ENCODE results near the gene SDK1.

The SDK1 gene

GRCh38 chr7:4240042-4240441 lies 939.0 kb downstream of the SDK1 start:
- TF ChIP-seq CTCF (IDR thresholded peaks at IDR 0.05): no peak
- DNase-seq (ENCODE audit: low spot score): no peak
- no peak overlapping the region for H3K27ac ChIP-seq
- no peak overlapping the region for H3K4me3 ChIP-seq

- Histone ChIP-seq H3K27ac (no peak overlapping the region), H3K4me3 (no peak overlapping the region)
- DNase-seq (ENCODE audit: low spot score): no peak
- no peak for TF ChIP-seq CTCF (IDR thresholded peaks at IDR 0.05)
Observed at GRCh38 chr7:4240520-4241303, 939.7 kb downstream of the SDK1 start.

GRCh38 chr7:4241304-4241612 lies 940.2 kb downstream of the SDK1 start:
- no peak overlapping the region for H3K27ac ChIP-seq
- DNase-seq (ENCODE audit: low spot score): no peak
- no peak for TF ChIP-seq CTCF (IDR thresholded peaks at IDR 0.05)
- no peak overlapping the region for H3K4me3 ChIP-seq

- TF ChIP-seq CTCF (IDR thresholded peaks at IDR 0.05): no peak
- Histone ChIP-seq H3K27ac (no peak overlapping the region), H3K4me3 (no peak overlapping the region)
- DNase-seq (ENCODE audit: low spot score): no peak
Observed at GRCh38 chr7:4241791-4242190, 940.7 kb downstream of the SDK1 start.

GRCh38 chr7:4242706-4243105 lies 941.7 kb downstream of the SDK1 start:
- no peak for TF ChIP-seq CTCF (IDR thresholded peaks at IDR 0.05)
- DNase-seq (ENCODE audit: low spot score): no peak

GRCh38 chr7:4244041-4244440 lies 943.0 kb downstream of the SDK1 start:
- Histone ChIP-seq H3K27ac (no peak overlapping the region), H3K4me3 (no peak overlapping the region)
- no peak for DNase-seq (ENCODE audit: low spot score)
- TF ChIP-seq CTCF (IDR thresholded peaks at IDR 0.05): no peak

More at GRCh38 chr7:4242706-4243105, 941.7 kb downstream of the SDK1 start:
- Histone ChIP-seq H3K27ac (no peak overlapping the region), H3K4me3 (no peak overlapping the region)

GRCh38 chr7:4244635-4245034 lies 943.6 kb downstream of the SDK1 start:
- DNase-seq (ENCODE audit: low spot score): no peak
- H3K27ac ChIP-seq: no peak overlapping the region
- TF ChIP-seq CTCF (IDR thresholded peaks at IDR 0.05): no peak
- no peak overlapping the region for H3K4me3 ChIP-seq
